GM19043 (cell line): ENCODE measurements around the gene ARHGEF3.
A peak's percentile ranks its signal among the peaks of the same experiment; 100 is the strongest.

Source experiments
- ATAC-seq: cut with Tn5 transposase; IDR thresholded peaks from one replicate; pipeline ENCODE4 v1.9.1; 2021; ENCODE audit warnings: low read depth; ENCODE audit not compliant: unreplicated experiment

Gene ARHGEF3, protein sequence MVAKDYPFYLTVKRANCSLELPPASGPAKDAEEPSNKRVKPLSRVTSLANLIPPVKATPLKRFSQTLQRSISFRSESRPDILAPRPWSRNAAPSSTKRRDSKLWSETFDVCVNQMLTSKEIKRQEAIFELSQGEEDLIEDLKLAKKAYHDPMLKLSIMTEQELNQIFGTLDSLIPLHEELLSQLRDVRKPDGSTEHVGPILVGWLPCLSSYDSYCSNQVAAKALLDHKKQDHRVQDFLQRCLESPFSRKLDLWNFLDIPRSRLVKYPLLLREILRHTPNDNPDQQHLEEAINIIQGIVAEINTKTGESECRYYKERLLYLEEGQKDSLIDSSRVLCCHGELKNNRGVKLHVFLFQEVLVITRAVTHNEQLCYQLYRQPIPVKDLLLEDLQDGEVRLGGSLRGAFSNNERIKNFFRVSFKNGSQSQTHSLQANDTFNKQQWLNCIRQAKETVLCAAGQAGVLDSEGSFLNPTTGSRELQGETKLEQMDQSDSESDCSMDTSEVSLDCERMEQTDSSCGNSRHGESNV

GRCh38 chr3:56801662-56802377, at the start of gene ARHGEF3:
TSS of gene ARHGEF3 (minus strand) at chr3:56801949. CDS start at chr3:56801798, 151 bp downstream.
- ATAC-seq, result peak; percentile 78

DNA sequence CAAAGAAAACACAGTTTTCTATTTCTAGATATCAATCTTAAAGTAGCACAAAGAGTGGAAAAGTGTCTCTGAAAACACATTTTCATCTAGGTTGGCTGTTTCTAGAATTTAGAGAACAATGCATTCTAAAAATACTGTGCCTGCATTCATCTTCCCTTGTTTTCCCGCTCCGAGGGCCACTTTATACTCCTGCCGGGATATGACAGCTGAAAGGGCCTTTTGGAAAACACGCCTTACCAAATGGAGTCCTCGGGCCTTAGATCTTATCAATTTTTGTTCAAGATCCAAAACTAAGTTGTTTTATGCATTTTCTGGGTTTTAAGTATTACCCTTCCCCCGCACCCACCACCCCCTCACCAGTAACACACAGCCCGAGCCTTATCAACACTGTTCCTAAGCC, 47.9 kb upstream of the ARHGEF3 start:
- no peak for ATAC-seq

GRCh38 chr3:56845505-56845904, 43.8 kb upstream of the ARHGEF3 start:
- no peak for ATAC-seq

DNA sequence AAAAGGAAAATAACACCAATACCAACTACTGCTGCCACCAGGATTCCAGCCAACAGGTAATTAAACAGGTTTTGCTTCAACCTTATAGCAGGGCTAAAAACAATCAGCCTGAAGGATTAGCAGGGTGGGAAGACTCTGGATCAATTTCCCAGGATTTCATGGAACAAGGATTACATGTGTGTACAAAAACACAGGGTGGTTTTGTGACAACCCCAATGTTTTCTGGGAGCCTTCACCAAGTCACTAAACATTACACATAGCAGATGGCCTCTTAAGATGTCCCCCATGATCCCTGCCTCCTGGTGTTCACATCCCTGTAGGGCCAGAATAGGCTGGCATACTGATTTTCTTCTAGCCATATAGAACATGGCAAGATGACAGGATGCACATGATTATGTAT, 42.8 kb upstream of the ARHGEF3 start:
- no peak for ATAC-seq

- ATAC-seq, result no peak
These were observed 38.3 kb upstream of the ARHGEF3 start for GRCh38 chr3:56839784-56840715.

DNA sequence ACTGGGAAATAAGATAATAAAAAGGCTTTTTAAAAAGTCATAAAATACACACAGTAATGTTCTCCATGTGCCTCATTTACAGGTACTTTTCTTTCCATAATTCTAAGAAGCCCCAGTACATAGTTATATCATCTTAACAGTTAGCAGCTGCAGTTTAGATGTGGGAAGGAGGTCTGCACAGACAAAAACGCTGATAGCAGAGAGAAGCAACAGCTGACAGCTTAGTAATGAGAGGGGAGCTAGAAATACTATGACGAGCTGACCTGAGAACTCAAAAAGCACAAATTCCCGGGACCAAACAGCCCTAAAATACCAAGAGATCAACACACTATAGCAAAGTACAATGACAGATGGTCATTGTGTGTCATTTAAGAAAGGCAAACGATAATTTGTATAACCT, 36.7 kb upstream of the ARHGEF3 start:
- ATAC-seq, result no peak

- peak; percentile 97 for ATAC-seq
These were observed 35.6 kb upstream of the ARHGEF3 start for GRCh38 chr3:56837196-56837955.

GRCh38 chr3:56836276-56837163, 34.8 kb upstream of the ARHGEF3 start:
- ATAC-seq, result no peak

- ATAC-seq, result no peak
These were observed 34.0 kb upstream of the ARHGEF3 start for GRCh38 chr3:56835650-56836227.

DNA sequence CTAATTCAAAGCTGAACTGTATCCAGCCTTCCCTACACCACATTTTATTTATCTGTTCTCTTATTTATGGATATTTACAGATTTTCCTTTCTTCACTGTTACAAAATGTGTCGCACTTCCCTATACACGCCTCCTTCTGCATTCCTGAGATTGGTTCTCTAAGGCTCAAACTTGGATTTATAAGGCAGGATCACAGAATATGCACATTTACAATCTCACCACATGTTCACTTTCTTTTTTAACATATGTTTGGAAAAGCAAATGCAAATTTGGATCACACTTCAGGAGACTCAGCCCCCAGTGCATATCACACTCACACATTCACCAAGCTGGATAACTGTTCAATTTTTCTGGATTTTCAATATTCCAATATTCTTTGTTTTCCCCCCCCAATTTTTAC, 31.8 kb upstream of the ARHGEF3 start:
- no peak for ATAC-seq

- no peak for ATAC-seq
These were observed 31.3 kb upstream of the ARHGEF3 start for GRCh38 chr3:56833022-56833421.

GRCh38 chr3:56831572-56831971, 29.8 kb upstream of the ARHGEF3 start:
- no peak for ATAC-seq

DNA sequence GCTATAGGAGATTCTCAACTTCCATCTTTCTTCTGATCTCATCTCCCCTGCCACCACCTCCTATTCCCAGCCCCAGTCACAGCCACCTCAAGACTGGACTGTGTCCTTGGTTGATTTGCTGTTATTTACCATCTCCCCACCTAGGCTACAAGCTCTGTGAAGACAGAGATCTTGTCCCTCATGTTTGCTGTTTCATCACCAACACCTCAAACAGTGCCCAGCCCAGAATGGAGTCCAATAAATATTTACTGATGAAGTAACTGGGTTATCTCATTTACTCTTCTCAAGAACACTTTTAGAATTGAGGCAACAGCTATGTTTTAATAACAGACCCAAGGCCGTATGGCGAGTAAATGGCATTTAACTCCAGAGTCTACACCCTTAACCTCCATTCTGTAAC, 29.1 kb upstream of the ARHGEF3 start:
- no peak for ATAC-seq

DNA sequence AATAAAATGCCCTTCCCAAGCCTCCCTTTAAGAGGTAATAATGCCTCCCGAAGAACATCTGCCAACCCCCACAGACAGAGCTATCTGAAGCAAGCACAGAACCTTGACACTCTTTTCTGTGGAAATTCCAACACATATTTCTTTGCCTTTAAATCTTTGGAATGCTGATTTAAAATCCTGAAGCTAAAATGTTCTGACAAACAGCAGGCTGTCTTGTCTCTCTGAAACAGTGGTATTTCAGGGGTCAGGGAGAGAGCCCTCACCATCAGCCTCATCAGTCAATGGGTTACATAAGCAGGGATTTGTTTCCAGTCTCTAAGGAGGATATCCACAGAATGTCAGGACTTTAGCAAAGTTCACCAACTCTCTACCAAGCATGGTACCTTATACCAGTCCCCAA, 27.8 kb upstream of the ARHGEF3 start:
- ATAC-seq, result no peak

GRCh38 chr3:56826831-56827722, 25.3 kb upstream of the ARHGEF3 start:
- no peak for ATAC-seq

DNA sequence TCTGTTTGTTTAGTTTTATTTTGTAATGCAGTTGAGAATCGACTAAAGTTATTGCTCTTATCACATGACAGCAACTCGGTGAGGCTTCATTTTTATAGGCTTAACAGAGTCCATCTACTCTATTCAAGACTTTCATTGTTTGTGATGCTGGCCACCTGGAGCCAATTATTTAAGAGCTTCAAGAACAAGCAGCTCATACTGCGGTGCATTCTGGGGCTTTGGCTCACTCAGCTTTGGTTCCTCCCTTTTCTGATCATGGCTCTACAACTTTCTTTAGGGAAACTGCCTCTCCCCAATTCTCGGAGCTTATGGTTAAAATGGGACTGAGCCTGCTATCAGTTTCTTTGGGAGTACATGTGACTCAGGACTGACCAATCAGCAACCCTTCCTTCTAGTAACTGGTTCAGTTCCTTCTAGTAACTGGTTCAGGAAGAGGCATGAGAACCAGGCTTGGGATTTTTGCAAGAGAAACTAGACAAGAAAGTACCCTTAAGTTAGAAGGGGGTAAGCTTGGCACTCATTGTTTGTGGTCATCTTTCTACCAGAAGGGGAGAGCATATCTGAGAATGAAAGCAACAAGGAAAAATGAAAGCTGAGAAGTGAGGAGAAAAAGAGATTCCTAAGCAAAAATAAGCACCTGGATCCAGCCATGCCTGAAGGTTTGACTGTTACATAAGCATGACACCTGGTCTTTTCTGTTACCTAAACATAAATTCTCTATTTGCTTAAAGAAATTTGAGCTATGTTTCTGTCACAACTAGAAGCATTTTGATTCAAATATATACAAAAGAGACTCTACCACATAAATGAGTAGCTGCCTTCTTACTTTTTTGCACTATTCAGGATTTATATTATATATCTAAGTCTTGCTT, 24.1 kb upstream of the ARHGEF3 start:
- no peak for ATAC-seq
